Fibroblast of skin of right biceps (primary cell): ENCODE measurements around the gene ITPRIPL1.
A peak's percentile ranks its signal among the peaks of the same experiment; 100 is the strongest.
"Not testable (repeated sequence)": the region's sequence is repeated elsewhere in the genome, so short reads cannot be mapped to it uniquely, and the experiment has no call there.

Experiments
- DNase-seq: peaks from one replicate; pipeline ENCODE4 v3.0.0-alpha.2; 2013

Gene ITPRIPL1

GRCh38 chr2:96325041-96325883, at the start of gene ITPRIPL1:
Gene ITPRIPL1 (plus strand): TSS chr2:96325317. CDS start chr2:96325840, 523 bp downstream.
- DNase-seq, result no peak

- DNase-seq, result no peak
Measured at GRCh38 chr2:96276787-96277499, 48.2 kb upstream of the ITPRIPL1 start.

GRCh38 chr2:96287273-96287856, 37.8 kb upstream of the ITPRIPL1 start:
- DNase-seq, result no peak

GRCh38 chr2:96291751-96292150, 33.4 kb upstream of the ITPRIPL1 start:
- no peak for DNase-seq

GRCh38 chr2:96294271-96294670, 30.8 kb upstream of the ITPRIPL1 start:
- not testable (repeated sequence) for DNase-seq

- no peak for DNase-seq
Measured at GRCh38 chr2:96296925-96297324, 28.2 kb upstream of the ITPRIPL1 start.

- no peak for DNase-seq
Measured at GRCh38 chr2:96301865-96302264, 23.3 kb upstream of the ITPRIPL1 start.

GRCh38 chr2:96304606-96305005, 20.5 kb upstream of the ITPRIPL1 start:
- DNase-seq, result no peak

GRCh38 chr2:96305091-96305978, 19.8 kb upstream of the ITPRIPL1 start, which contains the start of gene SNRNP200:
Gene SNRNP200 (minus strand): TSS chr2:96305546. CDS start chr2:96305437, 109 bp downstream.
- peak; percentile 87 for DNase-seq

- no peak for DNase-seq
Measured at GRCh38 chr2:96305979-96306308, 19.2 kb upstream of the ITPRIPL1 start.

- DNase-seq, result no peak
Measured at GRCh38 chr2:96306370-96306769, 18.7 kb upstream of the ITPRIPL1 start.

GRCh38 chr2:96308248-96308647, 16.9 kb upstream of the ITPRIPL1 start:
- DNase-seq, result no peak

GRCh38 chr2:96315005-96315399, 10.1 kb upstream of the ITPRIPL1 start:
- DNase-seq, result no peak

- peak; percentile 86 for DNase-seq
Measured at GRCh38 chr2:96315400-96316071, 9.6 kb upstream of the ITPRIPL1 start.

GRCh38 chr2:96316999-96317398, 8.1 kb upstream of the ITPRIPL1 start:
- DNase-seq, result no peak

GRCh38 chr2:96317584-96317997, 7.5 kb upstream of the ITPRIPL1 start:
- no peak for DNase-seq

- no peak for DNase-seq
Measured at GRCh38 chr2:96318723-96319122, 6.4 kb upstream of the ITPRIPL1 start.

GRCh38 chr2:96319396-96319795, 5.7 kb upstream of the ITPRIPL1 start:
- no peak for DNase-seq

- DNase-seq, result no peak
Measured at GRCh38 chr2:96320326-96320725, 4.8 kb upstream of the ITPRIPL1 start.

GRCh38 chr2:96320728-96321622, 4.1 kb upstream of the ITPRIPL1 start:
- no peak for DNase-seq

GRCh38 chr2:96323849-96324248, 1.3 kb upstream of the ITPRIPL1 start:
- DNase-seq, result no peak
